Heart right ventricle (tissue), 16 donors: ENCODE measurements around the gene SHC2. TPM values are rescaled to one million over a fixed set of nuclear protein-coding genes. Genes with fewer than 3 reads are reported as not detected.
A peak's percentile ranks its signal among the peaks of the same experiment; 100 is the strongest.
"Not testable (repeated sequence)": the region's sequence is repeated elsewhere in the genome, so short reads cannot be mapped to it uniquely, and the experiment has no call there.

Experiments
- ATAC-seq, 8 donors: fragments of 200-7000 bp; cut with Tn5 transposase; one replicate each; pipeline ENCODE4 v1.9.1; 2020; ENCODE audit warnings: mild to moderate bottlenecking in 8 of 8, moderate library complexity in 8 of 8, moderate number of reproducible peaks in 1 of 8
- DNase-seq, 2 donors: peaks; one replicate each; pipeline ENCODE4 v3.0.0-alpha.2; 2020
- H3K27ac ChIP-seq, 10 donors: fragments of 200-600 bp; sonication (generic) in 2 of 10; one replicate each; pipeline versions ENCODE4 v1.5.0 to v1.8.0; 2020 to 2022; ENCODE audit warnings: mild to moderate bottlenecking in 3 of 10
- H3K27me3 ChIP-seq, 7 donors: fragments of 200-600 bp; one replicate each; pipeline ENCODE4 v1.8.0; 2021 to 2022; ENCODE audit warnings: mild to moderate bottlenecking in 2 of 7
- H3K36me3 ChIP-seq, 9 donors: fragments of 200-600 bp; sonication (generic) in 1 of 9; one replicate each; pipeline versions ENCODE4 v1.5.0 to v1.8.0; 2020 to 2022; ENCODE audit warnings: mild to moderate bottlenecking in 2 of 9
- H3K4me1 ChIP-seq, 9 donors: fragments of 200-600 bp; sonication (generic) in 1 of 9; one replicate each; pipeline versions ENCODE4 v1.5.0 to v1.8.0; 2020 to 2022; ENCODE audit warnings: mild to moderate bottlenecking in 4 of 9
- H3K4me3 ChIP-seq, 10 donors: fragments of 200-600 bp; sonication (generic) in 2 of 10; one replicate each; pipeline versions ENCODE4 v1.5.0 to v1.8.0; 2020 to 2022; ENCODE audit warnings: mild to moderate bottlenecking in 7 of 10, moderate library complexity in 2 of 10
- H3K9me3 ChIP-seq, 11 donors: fragments of 200-600 bp in 10 of 11; sonication (generic) in 2 of 11; one replicate each; pipeline versions ENCODE4 v1.5.0 to v1.8.0; 2013 to 2022; ENCODE audit warnings: mild to moderate bottlenecking in 2 of 11, control low read depth in 1 of 11, moderate library complexity in 1 of 11
- CTCF ChIP-seq, 9 donors: fragments of 200-600 bp; sonication (generic) in 2 of 9; IDR thresholded peaks; one replicate each; pipeline versions ENCODE4 v1.5.0 to v1.8.0; 2021 to 2022; ENCODE audit warnings: antibody characterized with exemption in 9 of 9, mild to moderate bottlenecking in 5 of 9, moderate library complexity in 1 of 9
- WGBS, 2 donors: extraction: QIAGEN DNeasy Blood & Tissue Kit; methylation state at CpG; one replicate each; pipeline ENCODE4 v1.1.7; 2013; ENCODE audit warnings: inconsistent platforms in 1 of 2; 5-methylcytosine and 5-hydroxymethylcytosine counted together
- intact Hi-C, 10 donors: fragments of 100-400 bp; cut with DNase I; formaldehyde crosslinking; loops; one replicate each; pipeline versions ENCODE4 v1.11.1 to v1.14.2; 2022
- polyA plus RNA-seq, 2 donors: library from polyadenylated mRNA; stranded (reverse); fragments of 200-250 nt; gene quantifications; one replicate each; pipeline ENCODE4 v1.2.3, GENCODE V29; 2013
- total RNA-seq, 10 donors: library from RNA; stranded (reverse); fragmentation: NEBNext Ultra II Directional in 3 of 10; extraction: Animal tissue kit (Norgen Biotek cat#: 25700) in 3 of 10; gene quantifications; one replicate each; pipeline versions ENCODE4 v1.2.1 to v1.2.4, GENCODE V29; 2021 to 2023
- donor health status: Arrhythmogenic right ventricular cardiomyopathy.
- donor health status: ischemic (EF 13 %, LVEDD 7.1; RV severe dilation, severe dysfunction).
- donor health status: healthy with polysubstance abuse.
- donor health status: DM: no; HTN: yes; CAD: no.
- donor health status: DM: no; HTN: no; CAD: no.
- donor health status: ischemic (EF 25% LVEDD 6.9; RV normal size, moderate dysfunction).
- donor health status: ischemic (EF 25% LVEDD 5.7; RV mildly dilated, moderate dysfunction).
- donor health status: healthy.
- donor health status: DM: yes; HTN: yes; CAD: no.
- donor health status: Ischemic cardiomyopathy.
- donor health status: ischemic (EF 35%, LVEDD 5.7; RV mildly dilated, moderate dysfunction).
- donor health status: nonischemic (EF 11% LVEDD 7.7; RV severe dilation, severe dysfunction).
- donor health status: DM: yes; HTN: yes; CAD: no.
- donor health status: PGD.
- donor health status: ischemic (EF 29% LVEDD 5.4; RV normal size, mild dysfunction).
- donor health status: nonischemic (EF 23%, LVEDD 6.1; RV moderate dilation, normal function).

Gene SHC2
- total and polyA plus RNA-seq, 12 donors, result 7.7 to 33.5 (median 12.4) TPM

DNA sequence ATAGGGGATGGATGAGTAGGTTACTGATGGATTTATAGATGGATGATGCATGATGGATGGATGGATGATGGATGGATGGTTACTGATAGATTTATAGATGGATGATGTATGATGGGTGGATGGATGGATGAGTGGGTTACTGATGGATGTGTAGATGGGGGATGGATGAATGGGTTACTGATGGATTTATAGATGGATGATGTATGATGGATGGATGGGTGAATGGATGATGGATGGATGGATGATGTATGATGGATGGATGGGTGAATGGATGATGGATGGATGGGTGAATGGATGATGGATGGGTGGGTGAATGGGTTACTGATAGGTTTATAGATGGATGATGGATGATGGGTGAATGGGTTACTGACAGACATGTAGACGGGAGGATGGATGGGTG is 45.5 kb downstream of the SHC2 start:
- DNase-seq, result no peak
- Histone ChIP-seq H3K27me3 (peaks cover 0 to 22% (median 20%) of the 10 kb centered on the region in 7 donors), H3K4me1 (peaks cover 0 to 23% (median 8%) of the 10 kb centered on the region in 9 donors), H3K4me3 (no peak overlapping the region), H3K27ac (no peak overlapping the region), H3K36me3 (peaks cover 0 to 38% (median 0%) of the 10 kb centered on the region in 9 donors), H3K9me3 (no peaks in the 10 kb centered on the region)
- intact Hi-C loops, result no loop called here
- ATAC-seq, result no peak
- no peak for TF ChIP-seq CTCF (IDR thresholded peaks at IDR 0.05)
- 100% methylated on average over 1 of the region's 1 CpG for WGBS, 2 donors

DNA sequence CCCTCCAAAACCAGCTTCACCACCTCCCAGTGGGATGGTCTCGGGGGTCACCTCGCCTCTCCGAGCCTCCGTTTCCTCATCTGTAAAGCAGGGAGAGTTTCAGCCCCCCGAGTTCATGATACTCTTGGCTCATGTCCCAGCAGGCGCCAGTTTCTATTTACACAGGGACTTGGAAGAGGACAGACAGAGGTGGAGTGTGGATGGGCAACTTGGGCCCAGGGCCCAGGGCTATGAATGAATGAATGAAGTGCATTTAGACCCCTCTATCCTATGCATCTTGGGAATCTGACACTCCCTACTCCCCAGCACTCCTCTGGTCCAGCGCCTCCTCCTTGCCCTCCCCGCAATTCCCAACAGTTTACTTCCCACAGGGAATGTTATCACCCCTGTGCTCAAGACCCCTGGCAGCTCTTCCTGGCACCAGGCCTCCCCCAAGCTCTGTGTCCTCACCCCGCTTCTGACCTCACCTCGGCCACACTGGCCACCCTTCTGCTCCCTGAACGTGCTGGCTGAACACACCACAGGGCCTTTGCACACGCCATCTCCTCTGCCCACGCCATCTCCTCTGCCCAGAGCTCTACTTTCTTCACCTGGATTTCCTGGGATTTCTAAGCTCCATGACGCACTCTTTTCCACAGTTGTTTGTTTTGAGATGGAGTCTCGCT is 46.9 kb downstream of the SHC2 start:
- intact Hi-C loops, result no loop called here
- Histone ChIP-seq H3K4me1 (peaks cover 0 to 19% (median 9%) of the 10 kb centered on the region in 9 donors), H3K27me3 (peaks cover under 1 to 36% (median 32%) of the 10 kb centered on the region in 7 donors), H3K9me3 (no peaks in the 10 kb centered on the region), H3K36me3 (peaks cover 0 to 26% (median 0%) of the 10 kb centered on the region in 9 donors), H3K4me3 (no peak overlapping the region), H3K27ac (no peak overlapping the region)
- no peak for TF ChIP-seq CTCF (IDR thresholded peaks at IDR 0.05)
- DNase-seq (no peak), ATAC-seq (no peak)
- WGBS, 2 donors, result 68 to 79% methylated on average over 15 of the region's 15 CpGs

GRCh38 chr19:412356-413355 is 48.2 kb downstream of the SHC2 start:
- whole genome bisulfite sequencing, 2 donors, result 46 to 47% methylated on average over 30 to 33 of the region's 36 CpGs
- ATAC-seq, result peak in 3 of 8 donors; percentile 5 to 31 (median 17)
- Histone ChIP-seq H3K9me3 (no peaks in the 10 kb centered on the region), H3K36me3 (peaks cover 0 to 19% (median 0%) of the 10 kb centered on the region in 9 donors), H3K27me3 (peaks cover 10 to 48% (median 44%) of the 10 kb centered on the region in 7 donors), H3K4me3 (no peak overlapping the region), H3K27ac (no peak overlapping the region), H3K4me1 (peaks cover 0 to 28% (median 18%) of the 10 kb centered on the region in 9 donors)
- no peak for DNase-seq
- intact Hi-C loops, result no loop called here
- no peak for TF ChIP-seq CTCF (IDR thresholded peaks at IDR 0.05)

DNA sequence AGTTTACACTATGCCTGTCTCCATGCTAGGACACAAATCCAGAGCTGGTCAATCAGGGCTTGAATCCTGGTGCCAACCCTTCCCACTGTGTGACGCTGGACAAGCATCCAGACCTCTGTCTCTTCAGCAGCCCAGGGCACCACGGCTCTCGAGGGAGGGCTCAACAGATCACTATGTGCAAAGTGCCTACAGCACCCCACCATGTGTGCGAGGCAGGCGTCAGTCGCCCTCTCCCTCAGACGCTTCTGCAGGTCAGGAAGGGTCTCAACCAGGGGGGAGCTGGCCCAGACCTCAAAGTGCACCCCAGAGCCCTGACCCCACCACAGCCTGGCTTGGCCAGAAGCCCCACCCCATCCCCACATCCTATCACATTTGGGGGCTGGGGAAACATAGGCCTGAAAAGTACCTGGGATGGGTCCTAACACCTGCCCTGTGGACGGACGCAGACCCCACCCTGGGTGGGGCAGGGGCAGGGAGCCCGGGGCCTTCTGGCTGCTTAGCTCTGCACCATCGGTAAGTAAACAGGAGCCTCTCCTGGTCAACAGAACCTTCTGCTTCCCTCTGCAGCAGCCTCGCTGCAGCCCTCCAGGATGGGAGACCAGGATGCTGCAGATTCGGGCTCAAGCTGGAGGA is 49.0 kb downstream of the SHC2 start:
- no peak overlapping the region for H3K4me3 ChIP-seq

GRCh38 chr19:411121-411722 is 49.6 kb downstream of the SHC2 start:
- 92 to 93% methylated on average over 19 to 22 of the region's 22 CpGs for WGBS, 2 donors
- H3K9me3 ChIP-seq, H3K27ac ChIP-seq, H3K4me3 ChIP-seq, DNase-seq, intact Hi-C loops, H3K36me3 ChIP-seq, ATAC-seq: not testable (repeated sequence)
- Histone ChIP-seq H3K4me1 (peaks cover 0 to 28% (median 18%) of the 10 kb centered on the region in 9 donors), H3K27me3 (peaks cover 10 to 55% (median 52%) of the 10 kb centered on the region in 7 donors)

More for the DNA sequence above, 49.0 kb downstream of the SHC2 start:
- Histone ChIP-seq H3K4me1 (peaks cover 0 to 28% (median 18%) of the 10 kb centered on the region in 9 donors), H3K36me3 (peaks cover 0 to 14% (median 0%) of the 10 kb centered on the region in 9 donors), H3K27me3 (peaks cover 10 to 50% (median 47%) of the 10 kb centered on the region in 7 donors), H3K27ac (no peak overlapping the region), H3K9me3 (no peaks in the 10 kb centered on the region)
- DNase-seq, result no peak
- no peak for TF ChIP-seq CTCF (IDR thresholded peaks at IDR 0.05)
- no peak for ATAC-seq
- WGBS, 2 donors, result 49 to 57% methylated on average over 13 of the region's 13 CpGs
- intact Hi-C loops, result no loop called here
